HUES6 (cell line): ENCODE measurements around the gene AQP6.

Source experiments
- H3K27ac ChIP-seq: 2 replicates; pipeline ENCODE4 v1.7.0; 2013; ENCODE audit warnings: low read depth, mild to moderate bottlenecking, low read length, inconsistent platforms
- H3K27me3 ChIP-seq: 2 replicates; pipeline ENCODE4 v1.6.1; 2013; ENCODE audit warnings: low read length; ENCODE audit not compliant: control insufficient read depth, insufficient read depth
- H3K36me3 ChIP-seq: 2 replicates; pipeline ENCODE4 v1.6.1; 2013; ENCODE audit warnings: low read length; ENCODE audit not compliant: control insufficient read depth, insufficient read depth
- H3K4me1 ChIP-seq: 2 replicates; pipeline ENCODE4 v1.6.1; 2013; ENCODE audit warnings: low read length; ENCODE audit not compliant: control insufficient read depth, insufficient read depth
- H3K4me3 ChIP-seq: 2 replicates; pipeline ENCODE4 v1.5.1; 2013; ENCODE audit warnings: low read depth, low read length
- H3K9ac ChIP-seq: one replicate; pipeline ENCODE4 v1.6.1; 2013; ENCODE audit warnings: mild to moderate bottlenecking, low read length
- H3K9me3 ChIP-seq: 2 replicates; pipeline ENCODE4 v1.6.1; 2013; ENCODE audit warnings: low read depth, low read length; ENCODE audit not compliant: control insufficient read depth, insufficient read depth

AQP6 gene

DNA sequence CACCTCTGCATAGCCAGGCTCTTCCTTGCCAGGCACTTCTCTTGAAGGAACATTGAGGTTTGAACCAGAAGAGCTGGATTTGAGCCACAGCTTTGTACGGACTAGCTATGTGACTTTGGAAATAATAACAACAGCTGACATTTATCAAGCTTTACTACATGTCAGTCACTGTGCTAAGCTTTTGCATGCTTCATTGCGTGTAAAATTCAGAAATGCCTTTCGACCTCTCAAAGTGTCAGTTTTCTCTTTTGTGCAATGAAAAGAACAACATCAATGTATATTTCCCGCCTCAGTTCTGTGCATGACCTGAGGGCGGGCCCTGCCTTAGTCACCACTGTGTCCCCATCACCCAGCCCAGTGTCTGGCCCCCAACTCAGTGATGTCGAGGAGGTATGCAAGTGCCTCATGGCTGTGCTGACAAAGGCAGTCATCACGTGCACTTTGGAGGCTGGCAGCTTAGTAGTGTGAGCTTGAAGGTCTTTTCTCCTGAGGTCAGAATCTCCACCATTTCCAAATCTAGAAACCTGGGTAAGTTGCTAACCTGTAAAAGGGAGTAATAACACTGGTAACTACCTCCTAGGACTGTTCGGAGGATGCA is 40.1 kb upstream of the AQP6 start:
- no peaks in the 10 kb centered on the region for H3K9me3 ChIP-seq
- no peaks in the 10 kb centered on the region; the same call in 1 of the 2 replicates for H3K27me3 ChIP-seq
- no peak overlapping the region for H3K9ac ChIP-seq
- H3K4me3 ChIP-seq, result no peak overlapping the region
- no peaks in the 10 kb centered on the region for H3K4me1 ChIP-seq
- no peaks in the 10 kb centered on the region for H3K36me3 ChIP-seq
- no peak overlapping the region for H3K27ac ChIP-seq

GRCh38 chr12:49933796-49934195 is 39.0 kb upstream of the AQP6 start:
- no peak overlapping the region for H3K27ac ChIP-seq
- no peak overlapping the region for H3K9ac ChIP-seq
- no peak overlapping the region for H3K4me3 ChIP-seq
- no peaks in the 10 kb centered on the region; the same call in 1 of the 2 replicates for H3K27me3 ChIP-seq
- no peaks in the 10 kb centered on the region for H3K36me3 ChIP-seq
- no peaks in the 10 kb centered on the region for H3K9me3 ChIP-seq
- H3K4me1 ChIP-seq, result no peaks in the 10 kb centered on the region

DNA sequence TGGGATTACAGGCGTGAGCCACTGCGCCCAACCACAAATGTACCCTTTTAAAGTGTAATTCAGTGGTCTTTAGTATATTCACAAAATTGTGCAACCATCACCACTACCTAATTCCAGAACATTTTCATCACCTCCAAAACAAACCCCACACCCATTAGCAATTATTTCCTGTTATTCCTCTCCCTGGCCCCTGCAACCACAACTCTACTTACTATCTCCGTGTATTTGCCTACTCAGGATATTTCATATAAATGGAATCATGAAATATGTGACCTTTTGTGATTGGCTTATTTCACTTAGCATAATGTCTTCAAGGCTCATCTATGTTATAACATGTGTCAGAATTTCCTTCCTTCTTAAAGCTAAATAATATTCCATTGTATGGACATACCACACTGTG is 38.2 kb upstream of the AQP6 start:
- Histone ChIP-seq H3K9ac (no peak overlapping the region), H3K36me3 (no peaks in the 10 kb centered on the region), H3K27me3 (no peaks in the 10 kb centered on the region; the same call in 1 of the 2 replicates), H3K4me3 (no peak overlapping the region), H3K9me3 (no peaks in the 10 kb centered on the region), H3K4me1 (no peaks in the 10 kb centered on the region), H3K27ac (no peak overlapping the region)

- Histone ChIP-seq H3K4me1 (no peaks in the 10 kb centered on the region), H3K9ac (no peak overlapping the region), H3K4me3 (no peak overlapping the region), H3K9me3 (no peaks in the 10 kb centered on the region), H3K36me3 (no peaks in the 10 kb centered on the region), H3K27ac (no peak overlapping the region), H3K27me3 (no peaks in the 10 kb centered on the region)
These were observed 35.8 kb upstream of the AQP6 start for GRCh38 chr12:49936925-49937324.

- no peaks in the 10 kb centered on the region for H3K36me3 ChIP-seq
- H3K27me3 ChIP-seq, result no peaks in the 10 kb centered on the region
- no peak overlapping the region for H3K27ac ChIP-seq
- no peak overlapping the region for H3K9ac ChIP-seq
- peaks cover 8% of the 10 kb centered on the region; the same call in 1 of the 2 replicates for H3K4me1 ChIP-seq
- no peak overlapping the region for H3K4me3 ChIP-seq
- H3K9me3 ChIP-seq, result no peaks in the 10 kb centered on the region
These were observed 35.0 kb upstream of the AQP6 start for GRCh38 chr12:49937639-49938300.

- Histone ChIP-seq H3K36me3 (no peaks in the 10 kb centered on the region), H3K9me3 (no peaks in the 10 kb centered on the region), H3K9ac (no peak overlapping the region), H3K27me3 (peaks cover 12% of the 10 kb centered on the region), H3K27ac (no peak overlapping the region), H3K4me1 (peaks cover 13% of the 10 kb centered on the region; the same call in 1 of the 2 replicates), H3K4me3 (no peak overlapping the region)
These were observed 33.4 kb upstream of the AQP6 start for GRCh38 chr12:49939307-49939706.

GRCh38 chr12:49939707-49940106 is 33.0 kb upstream of the AQP6 start:
- peaks cover 13% of the 10 kb centered on the region; the same call in 1 of the 2 replicates for H3K4me1 ChIP-seq
- H3K27me3 ChIP-seq, result peaks cover 16% of the 10 kb centered on the region
- no peaks in the 10 kb centered on the region for H3K9me3 ChIP-seq
- H3K27ac ChIP-seq, result no peak overlapping the region
- H3K9ac ChIP-seq, result no peak overlapping the region
- no peaks in the 10 kb centered on the region for H3K36me3 ChIP-seq
- H3K4me3 ChIP-seq, result no peak overlapping the region

DNA sequence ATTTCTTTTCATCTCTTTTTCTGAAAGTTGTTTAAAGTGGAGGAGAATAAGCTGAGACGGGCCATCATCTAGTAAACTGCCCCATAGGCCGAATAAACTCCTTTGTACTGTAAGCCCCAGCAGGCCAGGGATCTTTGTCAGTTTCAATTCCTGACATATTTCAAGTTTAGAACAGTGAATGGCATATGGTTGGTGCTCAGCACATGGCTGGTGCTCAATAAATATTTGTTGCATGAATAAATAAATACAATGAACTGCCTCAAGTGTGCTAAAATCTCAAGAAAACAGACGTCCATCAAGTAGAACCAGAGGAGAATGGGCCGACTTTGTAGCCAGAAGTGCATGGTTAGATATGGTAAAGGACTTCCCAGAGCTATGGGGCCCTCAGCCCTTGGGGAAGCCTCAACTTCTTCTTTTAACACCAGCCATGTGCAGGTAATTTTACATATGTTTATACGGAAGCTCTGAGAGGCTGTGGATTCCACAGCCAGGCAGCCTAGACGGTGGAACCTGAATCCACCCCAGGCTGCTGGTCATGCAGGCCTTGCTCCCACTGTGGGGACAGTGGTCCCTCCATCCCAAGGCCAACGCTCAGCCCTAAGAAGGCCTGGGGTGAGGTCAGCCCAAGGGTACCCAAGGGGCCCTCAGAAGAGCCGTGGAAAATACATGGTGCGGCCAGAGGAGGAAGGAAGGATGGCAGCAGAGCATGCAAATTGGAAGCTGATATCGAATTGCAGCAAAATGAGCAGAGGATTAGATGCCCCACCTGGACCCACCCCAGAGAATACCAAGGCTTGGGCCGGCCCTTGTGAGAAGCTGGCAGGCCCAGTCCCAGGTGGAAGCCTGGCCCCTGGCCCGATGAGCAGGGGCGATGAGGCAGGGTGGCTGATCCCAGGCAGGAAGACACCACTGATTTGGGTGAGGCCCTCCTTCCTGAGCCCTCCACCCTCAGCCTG is 30.9 kb upstream of the AQP6 start:
- Histone ChIP-seq H3K36me3 (no peaks in the 10 kb centered on the region), H3K27me3 (peaks cover 23% of the 10 kb centered on the region), H3K4me3 (no peak overlapping the region), H3K4me1 (peaks cover 23% of the 10 kb centered on the region), H3K9ac (no peak overlapping the region), H3K9me3 (no peaks in the 10 kb centered on the region), H3K27ac (no peak overlapping the region)

DNA sequence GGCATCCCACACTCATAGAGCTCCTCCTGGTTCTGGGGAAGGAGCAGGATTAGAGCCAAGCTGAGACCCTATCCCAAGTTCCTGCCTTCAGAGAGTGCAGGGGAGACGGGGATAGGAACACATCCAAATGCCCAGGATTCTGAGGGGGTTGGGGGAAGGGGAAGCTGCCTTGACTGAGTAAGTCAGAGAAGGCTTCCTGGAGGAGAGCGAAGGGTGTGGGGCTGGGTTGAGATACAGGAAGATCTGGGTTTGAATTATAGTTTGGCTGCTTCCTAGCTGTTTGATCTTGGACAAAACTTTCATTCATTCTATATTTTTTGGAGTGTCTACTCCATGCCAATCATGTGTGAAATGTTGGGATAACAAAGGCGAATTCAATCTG is 30.2 kb upstream of the AQP6 start:
- no peaks in the 10 kb centered on the region for H3K9me3 ChIP-seq
- no peak overlapping the region for H3K9ac ChIP-seq
- H3K4me1 ChIP-seq, result peaks cover 23% of the 10 kb centered on the region
- peaks cover 23% of the 10 kb centered on the region for H3K27me3 ChIP-seq
- no peak overlapping the region for H3K27ac ChIP-seq
- no peaks in the 10 kb centered on the region for H3K36me3 ChIP-seq
- no peak overlapping the region for H3K4me3 ChIP-seq

- no peak overlapping the region for H3K9ac ChIP-seq
These were observed 29.7 kb upstream of the AQP6 start for GRCh38 chr12:49942921-49943624.

More at GRCh38 chr12:49942921-49943624, 29.7 kb upstream of the AQP6 start:
- Histone ChIP-seq H3K36me3 (no peaks in the 10 kb centered on the region), H3K4me3 (no peak overlapping the region), H3K27ac (no peak overlapping the region), H3K4me1 (peaks cover 23% of the 10 kb centered on the region), H3K9me3 (no peaks in the 10 kb centered on the region), H3K27me3 (peaks cover 23% of the 10 kb centered on the region)
